ENCODE measurements around the gene MR1.
"Not testable (repeated sequence)": the region's sequence is repeated elsewhere in the genome, so short reads cannot be mapped to it uniquely, and the experiment has no call there.

MR1 gene

DNA sequence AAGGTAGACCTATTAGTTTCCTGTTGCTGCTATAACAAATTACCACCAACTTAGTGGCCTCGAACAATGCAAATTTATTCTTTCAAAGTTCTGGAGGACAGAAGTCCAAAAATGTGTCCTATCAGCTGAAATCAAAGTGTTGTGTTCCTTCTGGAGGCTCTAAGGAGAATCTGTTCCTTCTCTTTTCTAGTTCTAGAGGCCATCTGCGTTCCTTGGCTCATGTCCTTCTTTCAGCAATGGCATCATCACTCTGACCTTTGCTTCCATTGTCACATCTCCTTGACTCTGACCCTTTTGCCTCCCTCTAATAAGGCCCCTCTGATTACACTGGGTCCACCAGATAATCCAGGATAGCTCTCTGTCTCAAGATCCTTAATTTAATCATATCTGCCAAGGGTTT, 1.2 kb upstream of the MR1 start:
- DNase-seq (ENCODE audit: low read depth), result no peak

DNA sequence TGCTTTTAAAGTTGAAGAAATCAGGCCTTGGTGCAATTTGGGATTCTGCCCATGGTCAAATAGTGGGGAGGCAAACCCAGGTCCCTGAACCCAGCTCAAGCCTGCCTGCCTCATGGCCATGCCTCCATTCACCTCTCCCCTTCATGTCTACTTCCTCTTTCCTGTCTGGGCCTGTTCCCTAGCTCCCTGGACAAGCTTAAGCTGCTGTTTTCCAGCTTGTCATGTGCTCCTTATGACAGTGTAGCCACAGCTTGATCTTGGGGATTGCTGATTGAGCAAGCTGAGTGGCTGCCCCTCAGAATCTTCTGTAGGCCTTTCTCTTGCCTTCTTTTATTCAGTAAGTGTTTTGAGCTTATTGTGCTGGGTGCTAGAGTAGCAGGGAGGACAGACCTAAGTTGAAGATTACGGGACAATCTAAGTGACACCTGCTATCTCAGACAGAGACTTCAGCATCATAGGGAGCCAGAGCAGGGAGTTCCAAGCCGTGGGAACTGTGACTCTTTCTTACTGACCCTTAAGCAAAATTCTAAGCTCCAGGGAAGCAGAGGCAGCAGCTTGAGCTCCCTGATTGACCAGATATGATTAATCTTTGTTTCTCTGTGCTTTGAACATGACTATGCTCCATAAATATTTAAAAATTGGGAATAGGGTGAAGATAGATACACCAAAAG, 520 bp upstream of the MR1 start:
- no peak for DNase-seq (ENCODE audit: low read depth)

DNA sequence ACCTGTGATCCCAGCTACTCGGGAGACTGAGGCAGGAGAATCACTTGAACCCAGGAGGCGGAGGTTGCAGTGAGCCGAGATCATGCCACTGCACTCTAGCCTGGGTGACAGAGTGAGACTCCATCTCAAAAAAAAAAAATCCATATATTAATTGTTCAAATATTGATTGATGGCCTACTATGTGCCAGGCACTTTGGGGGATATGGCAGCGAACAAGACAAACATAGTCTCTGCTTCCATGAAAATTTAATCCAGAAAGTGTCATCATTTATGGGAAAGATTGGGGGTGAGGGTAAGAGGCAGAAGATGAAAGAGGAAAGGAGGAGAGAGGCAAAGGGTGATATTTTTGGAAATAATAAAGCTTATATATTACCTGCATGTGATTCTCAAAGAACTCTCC, 1.4 kb downstream of the MR1 start:
- DNase-seq (ENCODE audit: low read depth), result not testable (repeated sequence)

DNA sequence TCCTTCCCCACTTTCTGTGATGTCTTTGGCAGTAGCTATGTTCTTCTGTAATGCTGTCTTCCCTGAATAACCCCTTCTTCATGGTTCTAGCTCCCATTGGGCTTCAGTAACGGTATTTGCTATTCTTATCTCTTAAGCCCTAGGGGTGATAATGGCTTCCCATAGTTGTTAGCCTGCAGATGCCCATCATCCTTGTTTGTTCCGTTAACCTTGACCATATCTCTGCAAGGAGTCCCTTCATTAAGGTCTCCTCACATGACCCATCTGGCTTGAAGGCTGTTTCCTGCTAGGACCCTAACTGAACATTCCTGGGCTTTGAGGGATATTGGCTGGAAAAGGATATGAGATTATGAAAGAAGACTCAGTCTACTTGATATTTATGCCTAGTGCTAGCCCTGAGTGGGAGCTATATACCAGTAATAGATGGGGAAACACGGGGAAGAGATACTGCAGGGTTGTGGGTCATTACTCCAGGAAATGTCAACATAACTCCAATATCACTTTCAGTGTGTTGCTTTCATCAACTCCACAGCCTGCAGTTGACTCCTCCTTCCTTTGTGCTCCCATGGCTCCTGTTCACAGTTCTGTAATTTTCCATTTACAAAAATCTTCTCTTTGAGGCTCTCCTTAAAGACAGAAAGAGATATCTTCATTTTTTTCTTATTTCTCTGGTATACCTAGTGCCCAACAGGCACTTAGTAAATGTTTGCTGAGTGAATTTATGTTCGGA, 2.5 kb downstream of the MR1 start:
- DNase-seq (ENCODE audit: low read depth), result no peak

DNA sequence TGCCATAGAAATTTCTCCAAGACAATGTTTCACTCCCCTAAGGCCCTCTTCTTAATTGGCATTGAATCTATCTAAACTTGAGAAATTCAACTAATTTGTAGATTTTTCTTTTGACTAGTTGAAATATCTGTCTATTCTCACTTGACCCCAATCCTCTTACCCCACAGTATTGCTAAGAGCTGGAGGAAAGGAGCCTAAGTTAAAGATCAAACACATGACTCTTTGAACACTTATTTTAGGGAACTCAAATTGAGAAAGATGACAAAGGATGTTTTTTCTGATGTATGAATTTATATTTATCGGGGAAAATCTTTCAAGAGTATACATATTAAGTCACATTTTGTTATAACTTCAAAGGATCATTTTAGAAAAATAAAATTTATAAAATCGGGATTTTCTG, 3.6 kb downstream of the MR1 start:
- no peak for DNase-seq (ENCODE audit: low read depth)

DNA sequence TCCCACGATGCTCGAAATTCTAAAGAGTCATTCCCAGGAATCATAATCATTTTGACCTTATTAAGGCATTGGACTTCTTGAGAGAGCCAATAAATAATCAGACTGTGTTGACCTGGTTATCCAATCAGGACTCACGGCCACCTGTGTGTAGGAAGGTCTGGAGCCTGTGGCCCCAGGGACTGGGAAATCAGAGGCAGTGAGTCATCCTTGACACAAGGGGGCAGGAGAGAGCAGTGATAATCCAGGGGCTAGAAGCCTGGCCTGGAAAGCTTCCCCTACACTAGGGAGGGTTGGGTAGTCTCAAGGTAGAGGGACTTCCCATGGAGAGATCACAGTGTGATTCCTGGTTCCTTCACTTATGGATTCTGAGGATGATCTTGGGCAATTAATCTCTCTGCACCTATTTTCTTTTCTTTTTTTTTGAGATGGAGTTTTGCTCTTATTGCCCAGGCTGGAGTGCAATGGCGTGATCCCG, 4.7 kb downstream of the MR1 start:
- DNase-seq (ENCODE audit: low read depth), result peak; percentile 51

DNA sequence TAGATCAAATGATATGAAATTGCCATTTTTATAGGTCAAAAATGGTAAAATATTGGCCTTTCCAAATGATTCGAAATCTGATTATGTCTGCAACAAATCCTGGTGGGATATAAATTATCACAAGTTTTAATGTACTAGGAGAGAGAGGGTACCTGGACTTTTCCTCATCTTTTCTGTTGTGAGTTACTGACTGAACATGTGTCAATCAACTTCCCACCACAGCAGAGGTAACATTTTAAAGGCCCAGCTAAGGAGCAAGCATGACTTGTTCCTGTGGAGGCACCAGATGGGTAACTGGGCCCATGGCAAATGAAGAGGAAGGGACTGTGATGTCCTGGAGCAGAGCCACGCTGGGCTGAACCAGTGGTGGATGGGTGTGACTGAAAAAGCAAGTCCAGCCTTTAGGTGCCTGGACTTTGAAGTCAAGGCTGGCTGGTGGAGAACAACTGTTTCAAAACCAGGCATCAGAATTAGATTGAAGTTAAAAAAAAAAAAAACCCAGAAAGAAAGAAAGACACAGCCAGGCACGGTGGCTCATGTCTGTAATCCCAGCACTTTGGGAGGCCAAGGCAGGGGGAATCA, 6.6 kb downstream of the MR1 start:
- DNase-seq (ENCODE audit: low read depth), result no peak

DNA sequence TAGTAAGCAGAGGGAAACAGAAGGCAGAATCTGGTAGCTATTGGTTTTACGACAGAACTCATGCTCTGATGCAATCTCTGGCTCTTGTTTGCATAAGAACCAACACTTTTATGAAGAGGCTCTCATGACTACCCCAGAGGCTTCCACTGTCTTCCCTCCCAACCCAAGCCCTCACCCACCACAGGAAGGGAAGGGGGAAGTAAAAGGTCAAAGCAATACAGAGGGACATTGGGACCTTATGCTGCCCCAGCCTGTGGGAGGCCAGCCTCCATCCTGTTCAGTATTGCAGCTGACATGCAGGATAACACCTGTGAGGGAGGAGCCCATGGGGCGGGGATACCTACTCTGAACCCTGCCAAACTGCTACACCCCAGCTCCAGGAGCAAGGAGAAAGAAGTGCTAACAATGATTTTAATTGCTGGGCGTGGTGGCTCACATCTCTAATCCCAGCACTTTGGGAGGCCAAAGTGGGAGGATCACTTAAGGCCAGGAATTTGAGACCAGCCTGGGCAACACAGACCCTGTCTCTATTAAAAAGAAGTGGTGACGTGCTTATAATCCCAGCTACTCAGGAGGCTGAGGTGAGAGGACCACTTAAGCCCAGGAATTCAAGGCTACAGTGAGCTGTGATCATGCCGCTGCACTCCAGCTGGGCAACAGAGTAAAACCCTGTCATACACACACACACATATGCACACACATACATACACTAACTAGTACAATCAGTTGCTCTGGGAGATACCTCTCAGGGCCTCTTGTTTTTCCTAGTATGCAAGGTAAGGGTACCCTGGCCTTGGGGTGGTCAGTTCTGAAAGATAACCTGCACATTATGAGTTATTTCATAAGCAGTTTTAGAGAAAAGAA, 9.5 kb downstream of the MR1 start:
- no peak for DNase-seq (ENCODE audit: low read depth)

DNA sequence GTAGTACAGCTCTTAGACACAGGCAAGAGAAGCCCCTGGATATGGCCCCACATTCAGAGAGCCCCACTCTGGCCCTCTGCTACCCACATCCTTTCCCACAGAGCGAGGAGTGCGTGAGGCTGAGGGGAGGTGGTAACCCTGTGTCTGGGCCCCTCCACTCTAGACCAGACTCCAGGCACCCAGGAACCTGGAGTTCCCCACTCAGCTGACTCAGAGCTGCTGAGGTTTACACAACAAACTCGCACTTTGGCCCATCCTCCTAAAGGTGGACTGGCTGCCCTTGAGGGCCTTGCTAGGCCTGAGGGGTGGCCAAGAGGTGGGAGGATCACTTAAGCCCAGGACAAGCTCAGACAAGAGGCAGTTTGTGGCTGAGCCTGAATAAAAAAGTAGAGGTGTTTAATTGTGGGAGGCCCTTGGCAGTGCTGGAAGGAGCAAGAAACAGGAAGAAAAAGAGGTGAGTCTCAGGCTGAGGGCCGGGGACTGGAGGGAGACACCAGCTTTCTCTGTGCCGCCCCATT, 10.7 kb downstream of the MR1 start:
- DNase-seq (ENCODE audit: low read depth), result no peak

DNA sequence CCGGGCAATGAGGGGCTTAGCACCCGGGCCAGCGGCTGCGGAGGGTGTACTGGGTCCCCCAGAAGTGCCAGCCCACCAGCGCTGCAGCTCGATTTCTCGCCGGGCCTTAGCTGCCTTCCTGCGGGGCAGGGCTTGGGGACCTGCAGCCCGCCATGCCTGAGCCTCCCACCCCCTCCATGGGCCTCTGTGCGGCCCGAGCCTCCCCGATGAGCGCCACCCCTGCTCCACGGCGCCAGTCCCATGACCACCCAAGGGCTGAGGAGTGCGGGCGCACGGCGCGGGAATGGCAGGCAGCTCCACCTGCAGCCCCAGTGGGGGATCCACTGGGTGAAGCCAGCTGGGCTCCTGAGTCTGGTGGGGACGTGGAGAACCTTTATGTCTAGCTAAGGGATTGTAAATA, 12.2 kb downstream of the MR1 start:
- not testable (repeated sequence) for DNase-seq (ENCODE audit: low read depth)

DNA sequence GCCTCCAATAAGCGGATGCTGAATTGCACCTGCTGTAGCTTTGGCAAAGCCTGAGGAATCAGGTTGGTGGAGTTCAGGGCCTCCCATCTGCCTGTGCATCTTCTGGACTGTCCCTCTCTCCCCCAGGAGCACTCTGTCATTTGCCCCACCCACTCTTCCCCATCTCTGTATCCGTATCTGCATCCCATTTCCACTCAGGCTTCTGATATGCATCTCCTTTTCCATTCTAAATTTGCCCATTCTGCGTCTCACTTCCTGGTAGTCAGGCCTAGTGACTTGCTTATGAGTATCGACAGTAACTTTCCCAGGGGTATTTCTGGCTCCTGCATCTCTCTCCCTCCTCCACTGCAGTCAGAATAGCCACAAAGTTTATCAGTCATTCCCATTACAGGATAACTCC, 15.6 kb downstream of the MR1 start:
- DNase-seq (ENCODE audit: low read depth), result no peak

DNA sequence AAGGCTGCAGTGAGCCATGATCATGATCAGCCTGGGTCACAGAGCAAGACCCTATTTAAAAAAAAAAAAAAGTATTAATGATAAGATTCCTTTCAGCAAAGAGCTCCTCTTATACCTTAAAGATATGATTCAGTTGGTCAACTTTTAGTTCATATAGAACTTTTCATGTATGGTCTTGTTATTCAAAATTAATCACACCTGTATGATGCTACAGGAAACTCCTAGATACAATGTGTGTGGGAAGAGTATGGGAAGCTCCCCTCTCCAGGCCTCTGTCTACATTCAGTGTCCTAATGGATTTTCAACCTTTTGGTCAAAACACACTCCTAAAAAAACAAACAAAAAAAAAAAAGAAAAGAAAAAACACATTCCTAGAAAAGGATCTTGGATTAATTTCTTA, 17.1 kb downstream of the MR1 start:
- no peak for DNase-seq (ENCODE audit: low read depth)

DNA sequence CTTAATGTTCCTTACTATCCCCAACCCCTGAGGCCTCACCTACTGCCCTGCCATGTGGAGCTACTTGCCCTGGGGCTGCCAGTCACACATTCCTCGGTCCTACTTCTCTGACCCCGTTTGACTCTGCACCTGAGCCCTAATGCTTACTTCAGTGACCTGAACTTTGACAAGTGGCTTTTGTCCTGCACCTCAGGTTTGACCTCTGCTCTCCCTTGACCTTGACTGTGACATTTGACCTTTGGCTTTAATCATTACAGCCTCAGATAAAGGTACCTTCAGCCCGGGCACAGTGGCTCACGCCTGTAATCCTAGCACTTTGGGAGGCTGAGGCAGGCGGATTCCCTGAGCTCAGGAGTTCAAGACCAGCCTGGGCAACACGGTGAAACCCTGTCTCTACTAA, 22.8 kb downstream of the MR1 start:
- no peak for DNase-seq (ENCODE audit: low read depth)

DNA sequence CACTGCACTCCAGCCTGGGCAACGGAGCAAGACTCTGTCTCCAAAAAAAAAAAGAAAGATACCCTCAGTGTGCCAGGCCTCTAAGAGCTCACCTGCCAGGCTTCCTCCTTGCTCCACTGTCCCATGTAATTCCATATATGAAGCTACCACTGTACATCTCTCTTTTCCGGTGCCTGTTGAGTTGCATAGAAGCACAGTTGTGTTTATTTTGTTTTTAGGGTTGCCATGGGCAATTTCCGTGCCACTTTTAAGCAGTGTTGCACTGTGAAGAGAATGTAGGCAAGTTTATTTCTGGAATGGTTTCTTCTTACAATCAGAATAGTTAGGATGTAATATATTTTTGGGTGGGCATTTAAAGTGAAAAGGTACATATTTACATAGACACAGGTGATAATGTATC, 23.3 kb downstream of the MR1 start:
- DNase-seq (ENCODE audit: low read depth), result no peak

DNA sequence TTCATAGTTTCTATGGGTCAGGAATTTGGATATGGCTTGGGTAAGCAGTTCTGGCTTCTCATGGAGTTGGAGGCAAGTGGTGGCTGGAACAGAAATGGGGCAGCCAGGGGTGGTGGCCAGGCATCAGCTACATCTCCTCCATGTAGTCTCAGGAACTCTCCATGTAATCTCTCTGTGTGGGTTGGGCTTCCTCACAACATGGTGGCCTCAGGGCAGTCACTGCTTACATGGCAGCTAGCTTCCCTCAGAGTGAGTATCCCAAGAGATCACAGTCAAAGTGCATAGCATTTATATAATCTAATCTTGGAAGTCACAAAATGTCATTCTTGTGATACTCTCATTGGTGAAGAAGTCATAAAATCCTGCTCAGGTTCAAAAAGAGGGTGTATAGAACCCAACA, 25.7 kb downstream of the MR1 start:
- DNase-seq (ENCODE audit: low read depth), result no peak

DNA sequence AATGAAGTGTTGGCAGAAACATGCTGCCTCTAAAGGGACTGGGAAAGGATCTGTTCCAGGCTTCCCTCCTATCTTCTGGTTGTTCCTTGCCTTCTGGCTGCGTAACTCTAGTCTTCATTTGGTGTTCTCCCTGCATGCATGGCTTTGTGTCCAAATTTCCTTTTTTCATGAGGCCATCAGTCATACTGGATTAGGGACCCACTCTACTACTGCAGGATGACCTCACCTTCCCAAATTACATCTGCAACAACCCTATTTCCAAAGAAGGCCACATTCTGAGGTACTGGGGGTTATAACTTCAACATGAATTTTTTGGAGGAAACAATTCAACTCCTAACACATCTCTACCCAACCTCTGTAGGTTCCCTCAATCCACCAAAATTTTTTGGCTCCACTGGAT, 26.3 kb downstream of the MR1 start:
- no peak for DNase-seq (ENCODE audit: low read depth)

DNA sequence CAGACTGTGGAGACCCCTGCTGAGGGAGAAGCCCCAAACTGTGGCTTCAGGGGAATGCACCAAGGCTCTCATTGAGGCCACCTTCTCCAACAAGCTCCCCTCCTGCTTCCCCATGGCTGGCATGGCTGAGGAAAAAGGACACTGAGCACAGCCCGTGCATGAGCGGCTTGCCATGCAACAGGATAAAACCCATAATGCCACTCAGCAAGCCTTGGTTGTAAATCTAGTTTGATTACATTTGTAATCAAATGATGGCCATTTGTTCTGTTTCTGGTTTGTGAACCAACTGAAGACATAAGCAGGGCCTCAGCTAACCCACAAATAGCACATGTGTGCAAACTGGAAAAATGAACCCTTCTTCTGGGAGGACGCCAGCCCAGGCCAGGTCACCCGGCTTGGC, 27.2 kb downstream of the MR1 start:
- not testable (repeated sequence) for DNase-seq (ENCODE audit: low read depth)

DNA sequence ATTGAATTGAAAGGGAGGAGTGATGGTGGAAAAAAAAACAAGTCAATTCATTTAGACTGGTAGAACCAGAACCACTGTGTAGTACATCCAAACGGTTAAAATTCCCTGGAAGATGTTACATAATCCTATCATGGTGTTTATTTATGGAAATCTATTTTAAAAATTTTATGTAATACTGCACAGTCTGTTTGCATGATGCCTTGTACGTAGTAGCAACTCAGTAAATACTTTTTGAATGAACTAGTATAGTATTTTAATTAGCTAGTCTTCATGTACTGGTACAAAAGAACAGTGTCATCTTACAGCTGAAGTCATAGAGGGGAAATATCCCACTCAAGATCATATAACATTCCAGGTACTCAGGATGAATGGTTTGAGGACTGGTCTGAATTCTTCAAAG, 27.7 kb downstream of the MR1 start:
- DNase-seq (ENCODE audit: low read depth), result no peak

DNA sequence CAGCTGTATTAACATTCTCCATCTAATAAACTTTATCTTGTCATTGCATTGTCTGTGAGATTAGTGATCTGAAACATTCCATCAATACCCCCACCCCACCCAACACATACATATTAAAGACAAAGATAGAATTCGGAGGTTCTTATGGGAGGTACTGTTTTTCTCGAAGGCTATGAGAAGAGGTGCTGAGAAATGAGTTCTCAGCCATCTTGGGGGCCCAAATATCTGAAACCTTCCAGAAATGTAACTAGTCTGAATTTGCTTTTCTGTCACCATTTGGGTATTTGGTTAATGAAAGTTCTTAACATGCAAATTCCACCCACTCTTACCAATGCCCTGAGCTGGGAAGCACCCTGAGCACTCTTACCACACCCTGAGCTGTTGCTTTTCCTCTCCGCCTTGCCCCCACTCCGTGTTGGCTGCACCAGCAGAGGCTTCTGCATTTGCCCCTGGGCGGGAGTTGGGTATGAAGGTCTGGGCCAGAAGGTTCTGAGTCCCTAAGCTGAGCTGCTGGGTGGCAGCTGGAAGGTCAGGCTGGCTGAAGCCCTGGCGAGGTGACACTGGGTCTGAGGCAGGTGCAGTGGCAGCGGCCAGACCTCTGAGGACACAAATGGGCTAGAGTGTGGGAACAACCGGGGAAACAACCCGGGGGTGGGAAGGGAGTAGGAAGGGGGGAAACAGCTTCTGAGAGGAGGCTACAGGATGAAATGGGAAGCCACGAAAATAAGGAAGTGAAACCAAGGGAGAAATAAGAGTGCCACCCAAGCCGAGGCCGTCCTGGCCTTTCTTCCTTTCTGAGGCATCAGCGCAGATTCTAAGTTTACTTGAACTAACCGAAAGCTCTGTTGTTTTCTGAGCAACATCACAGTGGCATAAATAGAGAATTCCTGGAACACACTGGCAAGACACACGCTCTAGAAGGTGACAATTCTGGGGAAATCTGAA, 28.4 kb downstream of the MR1 start:
- DNase-seq (ENCODE audit: low read depth), result no peak

DNA sequence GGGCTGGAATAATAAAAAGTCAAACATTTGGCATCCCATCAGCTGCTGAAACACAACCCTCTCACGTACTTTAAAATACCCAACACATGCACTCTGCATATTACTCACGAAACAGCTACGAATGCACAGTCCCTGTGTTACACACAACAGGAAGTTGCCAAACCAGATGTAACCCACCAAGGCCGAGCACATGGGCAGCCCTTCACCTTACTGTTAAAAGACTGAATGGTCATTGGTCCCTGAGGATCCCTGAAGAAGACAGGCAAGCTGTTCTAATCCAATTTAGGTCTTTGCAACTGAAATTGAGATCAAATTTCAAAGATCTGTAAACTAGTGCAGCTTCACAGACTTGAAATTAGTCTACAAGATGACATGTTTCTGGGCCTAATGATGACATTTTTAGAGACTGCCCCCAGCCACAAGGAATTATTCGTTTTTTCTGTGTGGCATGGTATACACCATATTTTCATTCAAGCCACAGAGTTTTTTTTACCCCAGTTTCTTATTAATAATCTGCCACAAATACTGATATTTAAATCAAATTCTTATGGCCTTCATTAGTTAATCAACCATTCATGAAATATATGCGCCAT, 29.1 kb downstream of the MR1 start:
- no peak for DNase-seq (ENCODE audit: low read depth)
